RWPE2 (cell line): Measurements from ENCODE around the gene RCBTB2.
"Not testable (repeated sequence)": the region's sequence is repeated elsewhere in the genome, so short reads cannot be mapped to it uniquely, and the experiment has no call there.

ENCODE experiments used
- ATAC-seq: fragments of 200-7000 bp; cut with Tn5 transposase; 3 replicates; pipeline ENCODE4 v1.9.1; 2021; ENCODE audit warnings: low read depth
- DNase-seq: peaks from one replicate; pipeline ENCODE4 v3.0.0-alpha.2; 2020; ENCODE audit warnings: low spot score
- H3K27ac ChIP-seq: fragments of 450-650 bp; 2 replicates; pipeline ENCODE4 v1.5.1; 2017; ENCODE audit warnings: mild to moderate bottlenecking; ENCODE audit not compliant: poor library complexity, severe bottlenecking
- H3K27me3 ChIP-seq: fragments of 250-450 bp; sonication (Bioruptor Pico); 2 replicates; pipeline ENCODE4 v1.5.1; 2021; ENCODE audit warnings: mild to moderate bottlenecking, moderate library complexity; ENCODE audit not compliant: insufficient read depth, poor library complexity, severe bottlenecking
- H3K36me3 ChIP-seq: fragments of 250-450 bp; sonication (Bioruptor Pico); 2 replicates; pipeline ENCODE4 v1.5.1; 2020; ENCODE audit warnings: low read depth, mild to moderate bottlenecking, moderate library complexity
- H3K4me1 ChIP-seq: fragments of 250-450 bp; sonication (Bioruptor Pico); 2 replicates; pipeline ENCODE4 v1.5.1; 2021; ENCODE audit warnings: mild to moderate bottlenecking, moderate library complexity; ENCODE audit not compliant: insufficient read depth, poor library complexity, severe bottlenecking
- H3K4me3 ChIP-seq: fragments of 250-450 bp; sonication (Bioruptor Pico); 2 replicates; pipeline ENCODE4 v1.5.1; 2021; ENCODE audit warnings: mild to moderate bottlenecking, moderate library complexity; ENCODE audit not compliant: severe bottlenecking
- H3K9me3 ChIP-seq: fragments of 250-450 bp; sonication (Bioruptor Pico); 2 replicates; pipeline ENCODE4 v1.5.1; 2021; ENCODE audit warnings: mild to moderate bottlenecking, moderate library complexity; ENCODE audit not compliant: severe bottlenecking
- TF ChIP-seq, protein P1 (sequence below): fragments of 450-650 bp; IDR thresholded peaks from one replicate; pipeline ENCODE4 v1.5.1; 2017; ENCODE audit warnings: mild to moderate bottlenecking, moderate library complexity; ENCODE audit not compliant: poor library complexity, severe bottlenecking

Gene RCBTB2

DNA sequence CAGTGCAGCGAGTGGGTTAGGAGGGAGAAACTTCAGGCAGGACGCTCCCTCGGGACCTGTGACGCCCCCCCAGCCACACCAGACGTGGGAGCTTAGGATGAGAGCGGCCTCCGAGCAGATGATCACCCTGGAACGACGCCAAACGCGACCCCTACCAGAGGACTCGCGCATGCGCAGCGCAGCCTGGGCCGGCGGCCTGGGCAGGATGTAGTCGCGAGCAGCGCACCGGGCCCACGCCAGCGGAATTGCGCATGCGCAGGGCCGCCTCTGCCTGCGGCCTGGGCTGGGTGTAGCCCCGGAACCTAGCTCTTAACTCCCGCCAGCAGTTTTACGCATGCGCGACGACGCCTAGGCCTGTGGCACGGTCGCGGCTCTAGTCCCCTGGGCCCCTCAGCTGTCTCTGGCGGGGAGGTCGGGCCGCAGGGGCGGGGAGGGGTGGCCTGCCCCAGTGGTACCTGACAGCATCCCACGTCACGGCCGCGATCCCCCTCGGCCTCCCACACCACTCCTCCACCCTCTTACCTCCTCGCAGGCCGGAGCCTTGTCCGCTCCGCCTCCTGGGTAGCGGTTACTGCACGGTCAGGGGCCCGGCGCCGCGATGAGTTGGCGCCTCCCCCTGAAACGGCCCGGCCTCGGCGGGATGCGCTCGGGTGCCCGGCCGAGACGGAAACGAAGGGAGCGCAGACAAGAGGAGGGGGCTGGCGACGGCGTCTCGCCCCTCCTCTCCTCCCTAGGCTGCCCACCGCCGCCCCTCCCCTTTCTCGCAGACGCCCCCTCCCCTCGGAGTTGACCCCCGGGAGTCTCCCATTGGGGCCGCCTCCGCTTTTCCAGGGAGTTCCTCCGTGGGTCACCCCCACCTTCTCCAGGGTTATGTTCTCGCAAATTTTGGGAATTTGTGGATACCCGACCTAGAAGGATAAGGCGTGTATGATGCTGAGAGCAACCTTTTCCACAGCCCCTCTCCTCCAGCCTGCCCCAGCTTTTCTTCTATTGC lies at the start of gene RCBTB2:
RCBTB2 (minus strand) TSS at position 575 of the 994 bp plus-strand sequence. CDS start 11,141 bp downstream, outside the sequence.
- H3K4me1 ChIP-seq = no peaks in the 10 kb centered on the region
- peak; percentile 92 for DNase-seq
- H3K36me3 ChIP-seq = no peaks in the 10 kb centered on the region
- no peaks in the 10 kb centered on the region for H3K9me3 ChIP-seq
- ATAC-seq = peak; percentile 93
- H3K27ac ChIP-seq = peak within 1 kb of the TSS; percentile 43
- TF ChIP-seq, protein P1, sequence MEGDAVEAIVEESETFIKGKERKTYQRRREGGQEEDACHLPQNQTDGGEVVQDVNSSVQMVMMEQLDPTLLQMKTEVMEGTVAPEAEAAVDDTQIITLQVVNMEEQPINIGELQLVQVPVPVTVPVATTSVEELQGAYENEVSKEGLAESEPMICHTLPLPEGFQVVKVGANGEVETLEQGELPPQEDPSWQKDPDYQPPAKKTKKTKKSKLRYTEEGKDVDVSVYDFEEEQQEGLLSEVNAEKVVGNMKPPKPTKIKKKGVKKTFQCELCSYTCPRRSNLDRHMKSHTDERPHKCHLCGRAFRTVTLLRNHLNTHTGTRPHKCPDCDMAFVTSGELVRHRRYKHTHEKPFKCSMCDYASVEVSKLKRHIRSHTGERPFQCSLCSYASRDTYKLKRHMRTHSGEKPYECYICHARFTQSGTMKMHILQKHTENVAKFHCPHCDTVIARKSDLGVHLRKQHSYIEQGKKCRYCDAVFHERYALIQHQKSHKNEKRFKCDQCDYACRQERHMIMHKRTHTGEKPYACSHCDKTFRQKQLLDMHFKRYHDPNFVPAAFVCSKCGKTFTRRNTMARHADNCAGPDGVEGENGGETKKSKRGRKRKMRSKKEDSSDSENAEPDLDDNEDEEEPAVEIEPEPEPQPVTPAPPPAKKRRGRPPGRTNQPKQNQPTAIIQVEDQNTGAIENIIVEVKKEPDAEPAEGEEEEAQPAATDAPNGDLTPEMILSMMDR = no peak
- no peaks in the 10 kb centered on the region for H3K27me3 ChIP-seq
- H3K4me3 ChIP-seq = peak within 1 kb of the TSS; percentile 64

DNA sequence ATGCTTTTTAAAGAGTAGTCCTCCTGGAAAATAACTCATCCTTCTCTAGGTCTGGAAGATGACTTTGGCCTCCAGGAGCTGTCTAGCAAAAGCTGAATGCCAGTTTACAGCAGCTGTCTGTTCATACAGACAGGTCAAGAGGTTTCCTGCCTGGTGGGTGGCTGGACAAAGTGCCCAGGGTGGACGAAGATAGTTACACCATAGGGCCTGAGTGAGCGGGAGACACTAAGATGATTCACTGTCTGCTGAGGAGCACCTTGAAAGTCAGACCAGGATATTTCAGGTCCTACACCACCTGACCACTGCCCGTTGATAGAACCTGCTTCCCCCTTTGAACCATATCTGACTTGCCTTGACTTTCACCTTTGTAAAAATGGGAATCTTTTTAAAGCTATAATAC lies 49.2 kb upstream of the RCBTB2 start:
- ATAC-seq (no peak), DNase-seq (no peak)
- no peaks in the 10 kb centered on the region for H3K36me3 ChIP-seq
- no peak overlapping the region for H3K4me3 ChIP-seq
- no peak overlapping the region for H3K27ac ChIP-seq
- H3K27me3 ChIP-seq = no peaks in the 10 kb centered on the region
- TF ChIP-seq, protein P1 = no peak
- H3K4me1 ChIP-seq = peaks cover 8% of the 10 kb centered on the region
- H3K9me3 ChIP-seq = no peaks in the 10 kb centered on the region

GRCh38 chr13:48580896-48581295 lies 48.0 kb upstream of the RCBTB2 start:
- Histone ChIP-seq H3K4me1 (peaks cover 8% of the 10 kb centered on the region), H3K36me3 (no peaks in the 10 kb centered on the region), H3K27ac (no peak overlapping the region), H3K27me3 (no peaks in the 10 kb centered on the region), H3K4me3 (no peak overlapping the region), H3K9me3 (no peaks in the 10 kb centered on the region)
- DNase-seq (no peak), ATAC-seq (no peak)
- TF ChIP-seq, protein P1 = no peak

DNA sequence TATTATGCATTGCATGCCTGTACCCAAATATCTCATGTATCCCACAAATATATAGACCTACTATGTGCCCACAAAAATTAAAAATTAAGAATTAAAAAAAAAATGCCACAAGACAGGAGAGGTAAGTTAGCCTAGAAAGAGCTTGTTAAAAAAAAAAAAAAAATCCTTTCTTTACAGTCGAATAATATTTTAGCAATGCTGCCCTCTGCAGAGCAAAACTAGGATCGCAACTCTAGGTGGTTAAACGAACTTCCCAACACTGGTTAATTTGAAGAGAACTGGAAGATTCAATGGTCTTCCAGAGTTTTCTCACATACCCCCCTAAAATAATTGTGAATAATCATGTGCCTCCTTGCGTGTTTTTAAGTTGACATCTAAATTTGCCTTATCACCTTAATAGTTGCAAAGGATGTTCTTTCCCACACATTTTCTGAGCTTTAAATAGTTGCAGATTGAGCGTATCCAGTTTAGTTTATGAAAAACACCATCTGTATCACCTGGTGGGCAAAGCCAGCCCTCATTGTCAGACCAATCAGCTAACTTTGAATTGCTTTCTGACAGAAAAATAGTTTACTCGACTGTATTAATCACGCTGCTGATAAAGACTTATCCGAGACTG lies 47.4 kb upstream of the RCBTB2 start:
- H3K27me3 ChIP-seq = no peaks in the 10 kb centered on the region
- no peak overlapping the region for H3K27ac ChIP-seq
- H3K36me3 ChIP-seq = no peaks in the 10 kb centered on the region
- no peak for ATAC-seq
- TF ChIP-seq, protein P1 = peak; percentile 79
- no peak overlapping the region for H3K4me3 ChIP-seq
- DNase-seq = no peak
- H3K4me1 ChIP-seq = peaks cover 8% of the 10 kb centered on the region
- H3K9me3 ChIP-seq = no peaks in the 10 kb centered on the region

DNA sequence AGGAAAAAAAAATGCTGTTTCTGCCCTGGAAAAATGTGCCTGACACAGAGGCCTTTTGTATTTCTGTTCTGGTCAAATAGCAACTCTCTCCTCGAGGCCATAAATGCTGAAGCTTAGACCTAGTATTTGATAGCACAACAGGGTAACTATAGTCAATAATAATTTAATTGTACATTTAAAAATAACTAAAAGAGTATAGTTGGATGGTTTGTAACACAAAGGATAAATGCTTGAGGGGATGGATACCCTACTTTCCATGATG lies 47.0 kb upstream of the RCBTB2 start:
- H3K4me1 ChIP-seq = not testable (repeated sequence)

More for the DNA sequence above, 47.0 kb upstream of the RCBTB2 start:
- H3K36me3 ChIP-seq, DNase-seq, ATAC-seq, H3K27me3 ChIP-seq, H3K9me3 ChIP-seq, H3K27ac ChIP-seq, H3K4me3 ChIP-seq: not testable (repeated sequence)
